SK-N-SH treated with all-trans-retinoic acid at 6 μM for 48 hours (cell line): ENCODE data around the gene IL17B.

ENCODE experiments used
- ATAC-seq: fragments of 200-7000 bp; cut with Tn5 transposase; 3 replicates; pipeline ENCODE4 v1.9.1; 2020; ENCODE audit warnings: mild to moderate bottlenecking, moderate library complexity
- ARNTL ChIP-seq: fragments of 450-650 bp; formaldehyde crosslinking; IDR thresholded peaks from 2 replicates; pipeline ENCODE4 v1.5.0; 2020; ENCODE audit warnings: low read depth, mild to moderate bottlenecking, moderate library complexity, borderline replicate concordance
- BACH2 ChIP-seq: fragments of 250-450 bp; sonication (Bioruptor Pico); IDR thresholded peaks from 2 replicates; pipeline ENCODE4 v1.9.0; 2021; ENCODE audit warnings: mild to moderate bottlenecking, borderline replicate concordance
- CSDC2 ChIP-seq: fragments of 250-450 bp; sonication (Bioruptor Pico); IDR thresholded peaks from 2 replicates; pipeline ENCODE4 v1.5.0; 2020; ENCODE audit warnings: mild to moderate bottlenecking, moderate library complexity
- ESRRG ChIP-seq: fragments of 250-450 bp; sonication (Bioruptor Pico); IDR thresholded peaks from 2 replicates; pipeline ENCODE4 v1.6.1; 2021; ENCODE audit warnings: mild to moderate bottlenecking
- GLIS3 ChIP-seq: fragments of 250-450 bp; sonication (Bioruptor Pico); IDR thresholded peaks from 2 replicates; pipeline ENCODE4 v1.5.0; 2020; ENCODE audit warnings: mild to moderate bottlenecking, moderate library complexity
- ISL1 ChIP-seq: fragments of 250-450 bp; sonication (Bioruptor Pico); IDR thresholded peaks from 2 replicates; pipeline ENCODE4 v2.1.2; 2022; ENCODE audit warnings: mild to moderate bottlenecking, moderate library complexity
- OSR1 ChIP-seq: fragments of 250-450 bp; sonication (Bioruptor Pico); IDR thresholded peaks from 2 replicates; pipeline ENCODE4 v1.8.0; 2022; ENCODE audit warnings: moderate library complexity, mild to moderate bottlenecking, inconsistent platforms
- PPARA ChIP-seq: fragments of 250-450 bp; sonication (Bioruptor Pico); IDR thresholded peaks from 2 replicates; pipeline ENCODE4 v1.5.0; 2020; ENCODE audit warnings: mild to moderate bottlenecking, borderline replicate concordance
- SNAI2 ChIP-seq: fragments of 250-450 bp; sonication (Bioruptor Pico); IDR thresholded peaks from 2 replicates; pipeline ENCODE4 v1.5.0; 2020; ENCODE audit warnings: mild to moderate bottlenecking, moderate library complexity
- TCF4 ChIP-seq: fragments of 250-450 bp; sonication (Bioruptor Pico); IDR thresholded peaks from 2 replicates; pipeline ENCODE4 v1.8.0; 2021; ENCODE audit warnings: mild to moderate bottlenecking, moderate library complexity, borderline replicate concordance
- TOX ChIP-seq: fragments of 250-450 bp; sonication (Bioruptor Pico); IDR thresholded peaks from 2 replicates; pipeline ENCODE4 v1.8.0; 2021; ENCODE audit warnings: mild to moderate bottlenecking, moderate library complexity, borderline replicate concordance
- ZC3H10 ChIP-seq: fragments of 250-450 bp; sonication (Bioruptor Pico); IDR thresholded peaks from 2 replicates; pipeline ENCODE4 v1.5.1; 2021; ENCODE audit warnings: mild to moderate bottlenecking, moderate library complexity
- ZFP3 ChIP-seq: fragments of 250-450 bp; sonication (Bioruptor Pico); IDR thresholded peaks from 2 replicates; pipeline ENCODE4 v1.5.0; 2020; ENCODE audit warnings: mild to moderate bottlenecking, moderate library complexity
- ZFP30 ChIP-seq: fragments of 450-650 bp; formaldehyde crosslinking; IDR thresholded peaks from 2 replicates; pipeline ENCODE4 v1.5.0; 2022; ENCODE audit warnings: mild to moderate bottlenecking, moderate library complexity
- ZNF565 ChIP-seq: fragments of 450-650 bp; formaldehyde crosslinking; conservative IDR thresholded peaks from 2 replicates; pipeline ENCODE4 v1.5.0; 2020; ENCODE audit warnings: low read depth, mild to moderate bottlenecking, moderate library complexity
- ZNF70 ChIP-seq: fragments of 450-650 bp; formaldehyde crosslinking; IDR thresholded peaks from 2 replicates; pipeline ENCODE4 v1.5.0; 2020; ENCODE audit warnings: mild to moderate bottlenecking, moderate library complexity
- ZNF8 ChIP-seq: fragments of 450-650 bp; formaldehyde crosslinking; IDR thresholded peaks from 2 replicates; pipeline ENCODE4 v1.5.0; 2020; ENCODE audit warnings: mild to moderate bottlenecking, moderate library complexity
- TF ChIP-seq, protein P1 (sequence below): fragments of 250-450 bp; sonication (Bioruptor Pico); IDR thresholded peaks from 2 replicates; pipeline ENCODE4 v1.5.0; 2020; ENCODE audit warnings: mild to moderate bottlenecking, moderate library complexity
- TF ChIP-seq, protein P2 (sequence below): fragments of 250-450 bp; sonication (Bioruptor Pico); IDR thresholded peaks from 2 replicates; pipeline ENCODE4 v1.8.0; 2021; ENCODE audit warnings: low read depth, mild to moderate bottlenecking, moderate library complexity, borderline replicate concordance
- TF ChIP-seq, protein P3 (sequence below): fragments of 250-450 bp; sonication (Bioruptor Pico); IDR thresholded peaks from 2 replicates; pipeline ENCODE4 v1.8.0; 2020; ENCODE audit warnings: mild to moderate bottlenecking, moderate library complexity, borderline replicate concordance
- TF ChIP-seq, protein P4 (sequence below): fragments of 250-450 bp; sonication (Bioruptor Pico); IDR thresholded peaks from 2 replicates; pipeline ENCODE4 v1.5.1; 2020; ENCODE audit warnings: low read depth, mild to moderate bottlenecking, moderate library complexity

IL17B gene

DNA sequence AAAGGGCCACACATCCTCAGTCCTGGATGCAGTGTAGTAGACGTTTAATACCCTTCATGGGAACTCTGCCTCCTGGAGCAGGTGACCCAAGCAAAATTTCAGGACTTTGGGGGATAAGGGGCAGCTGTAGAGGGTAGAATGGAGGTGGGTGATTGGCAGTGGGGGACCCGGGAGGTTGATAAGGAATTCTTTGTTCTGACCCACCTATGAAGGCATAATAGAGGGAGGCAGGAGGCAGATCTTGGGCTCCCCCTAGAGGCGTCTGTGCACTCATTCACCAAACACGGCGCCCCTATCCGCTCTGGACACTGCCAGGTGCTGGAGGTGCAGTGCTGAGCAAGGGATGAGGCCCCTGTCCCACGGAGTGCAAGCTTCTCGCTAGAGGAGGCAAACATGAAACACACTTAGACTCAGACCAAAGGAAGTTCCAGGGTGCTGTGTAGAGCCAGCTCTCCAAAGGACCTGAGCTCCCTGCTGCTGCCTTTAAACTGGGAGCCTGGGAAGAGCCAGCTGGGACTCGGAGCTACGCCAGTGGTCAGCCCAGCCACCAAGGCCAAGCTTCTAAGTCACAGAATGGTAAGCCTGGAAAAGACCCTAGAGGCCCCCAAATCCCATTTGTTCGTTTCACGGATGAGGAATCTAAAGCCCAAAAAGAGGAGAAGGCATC is 7.7 kb downstream of the IL17B start:
- ATAC-seq: peak; percentile 91

DNA sequence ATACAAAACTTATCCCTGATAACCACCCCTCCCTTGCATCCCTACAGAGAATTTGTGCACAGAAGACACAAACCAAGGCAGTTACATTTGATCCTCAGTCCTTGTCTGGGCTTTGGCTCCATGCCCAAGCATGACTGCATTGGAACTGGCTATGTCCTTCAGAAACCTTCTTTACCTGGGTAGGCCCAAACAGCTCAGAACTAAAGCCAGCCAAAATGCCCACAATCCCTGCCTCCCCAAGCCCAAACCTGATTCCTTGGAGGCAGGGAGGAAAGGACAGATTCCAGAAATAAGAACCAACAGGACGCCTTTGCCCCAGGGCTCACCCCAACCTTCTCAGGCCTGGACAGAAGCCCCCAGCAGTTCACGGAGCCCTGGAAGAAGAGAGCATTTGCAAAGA is 8.2 kb downstream of the IL17B start:
- TF ChIP-seq ZFP30 (CRISPR knock-in tag): no peak
- ATAC-seq: no peak

More for the DNA sequence above, 7.7 kb downstream of the IL17B start:
- no peak for TF ChIP-seq ESRRG (CRISPR knock-in tag)
- TF ChIP-seq, protein P1, sequence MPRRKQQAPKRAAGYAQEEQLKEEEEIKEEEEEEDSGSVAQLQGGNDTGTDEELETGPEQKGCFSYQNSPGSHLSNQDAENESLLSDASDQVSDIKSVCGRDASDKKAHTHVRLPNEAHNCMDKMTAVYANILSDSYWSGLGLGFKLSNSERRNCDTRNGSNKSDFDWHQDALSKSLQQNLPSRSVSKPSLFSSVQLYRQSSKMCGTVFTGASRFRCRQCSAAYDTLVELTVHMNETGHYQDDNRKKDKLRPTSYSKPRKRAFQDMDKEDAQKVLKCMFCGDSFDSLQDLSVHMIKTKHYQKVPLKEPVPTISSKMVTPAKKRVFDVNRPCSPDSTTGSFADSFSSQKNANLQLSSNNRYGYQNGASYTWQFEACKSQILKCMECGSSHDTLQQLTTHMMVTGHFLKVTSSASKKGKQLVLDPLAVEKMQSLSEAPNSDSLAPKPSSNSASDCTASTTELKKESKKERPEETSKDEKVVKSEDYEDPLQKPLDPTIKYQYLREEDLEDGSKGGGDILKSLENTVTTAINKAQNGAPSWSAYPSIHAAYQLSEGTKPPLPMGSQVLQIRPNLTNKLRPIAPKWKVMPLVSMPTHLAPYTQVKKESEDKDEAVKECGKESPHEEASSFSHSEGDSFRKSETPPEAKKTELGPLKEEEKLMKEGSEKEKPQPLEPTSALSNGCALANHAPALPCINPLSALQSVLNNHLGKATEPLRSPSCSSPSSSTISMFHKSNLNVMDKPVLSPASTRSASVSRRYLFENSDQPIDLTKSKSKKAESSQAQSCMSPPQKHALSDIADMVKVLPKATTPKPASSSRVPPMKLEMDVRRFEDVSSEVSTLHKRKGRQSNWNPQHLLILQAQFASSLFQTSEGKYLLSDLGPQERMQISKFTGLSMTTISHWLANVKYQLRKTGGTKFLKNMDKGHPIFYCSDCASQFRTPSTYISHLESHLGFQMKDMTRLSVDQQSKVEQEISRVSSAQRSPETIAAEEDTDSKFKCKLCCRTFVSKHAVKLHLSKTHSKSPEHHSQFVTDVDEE (CRISPR knock-in tag): no peak
- TF ChIP-seq ZFP3: no peak
- no peak for TF ChIP-seq ZNF565 (CRISPR knock-in tag)
- TF ChIP-seq, protein P2, sequence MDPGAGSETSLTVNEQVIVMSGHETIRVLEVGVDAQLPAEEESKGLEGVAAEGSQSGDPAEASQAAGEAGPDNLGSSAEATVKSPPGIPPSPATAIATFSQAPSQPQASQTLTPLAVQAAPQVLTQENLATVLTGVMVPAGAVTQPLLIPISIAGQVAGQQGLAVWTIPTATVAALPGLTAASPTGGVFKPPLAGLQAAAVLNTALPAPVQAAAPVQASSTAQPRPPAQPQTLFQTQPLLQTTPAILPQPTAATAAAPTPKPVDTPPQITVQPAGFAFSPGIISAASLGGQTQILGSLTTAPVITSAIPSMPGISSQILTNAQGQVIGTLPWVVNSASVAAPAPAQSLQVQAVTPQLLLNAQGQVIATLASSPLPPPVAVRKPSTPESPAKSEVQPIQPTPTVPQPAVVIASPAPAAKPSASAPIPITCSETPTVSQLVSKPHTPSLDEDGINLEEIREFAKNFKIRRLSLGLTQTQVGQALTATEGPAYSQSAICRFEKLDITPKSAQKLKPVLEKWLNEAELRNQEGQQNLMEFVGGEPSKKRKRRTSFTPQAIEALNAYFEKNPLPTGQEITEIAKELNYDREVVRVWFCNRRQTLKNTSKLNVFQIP: no peak
- TF ChIP-seq ISL1 (CRISPR knock-in tag): no peak
- TF ChIP-seq PPARA (CRISPR knock-in tag): no peak
- no peak for TF ChIP-seq ZNF70 (CRISPR knock-in tag)
- TF ChIP-seq SNAI2: no peak
- TF ChIP-seq, protein P3, sequence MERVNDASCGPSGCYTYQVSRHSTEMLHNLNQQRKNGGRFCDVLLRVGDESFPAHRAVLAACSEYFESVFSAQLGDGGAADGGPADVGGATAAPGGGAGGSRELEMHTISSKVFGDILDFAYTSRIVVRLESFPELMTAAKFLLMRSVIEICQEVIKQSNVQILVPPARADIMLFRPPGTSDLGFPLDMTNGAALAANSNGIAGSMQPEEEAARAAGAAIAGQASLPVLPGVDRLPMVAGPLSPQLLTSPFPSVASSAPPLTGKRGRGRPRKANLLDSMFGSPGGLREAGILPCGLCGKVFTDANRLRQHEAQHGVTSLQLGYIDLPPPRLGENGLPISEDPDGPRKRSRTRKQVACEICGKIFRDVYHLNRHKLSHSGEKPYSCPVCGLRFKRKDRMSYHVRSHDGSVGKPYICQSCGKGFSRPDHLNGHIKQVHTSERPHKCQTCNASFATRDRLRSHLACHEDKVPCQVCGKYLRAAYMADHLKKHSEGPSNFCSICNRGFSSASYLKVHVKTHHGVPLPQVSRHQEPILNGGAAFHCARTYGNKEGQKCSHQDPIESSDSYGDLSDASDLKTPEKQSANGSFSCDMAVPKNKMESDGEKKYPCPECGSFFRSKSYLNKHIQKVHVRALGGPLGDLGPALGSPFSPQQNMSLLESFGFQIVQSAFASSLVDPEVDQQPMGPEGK (CRISPR knock-in tag): no peak
- TF ChIP-seq ZFP30 (CRISPR knock-in tag): no peak
- no peak for TF ChIP-seq GLIS3
- TF ChIP-seq, protein P4, sequence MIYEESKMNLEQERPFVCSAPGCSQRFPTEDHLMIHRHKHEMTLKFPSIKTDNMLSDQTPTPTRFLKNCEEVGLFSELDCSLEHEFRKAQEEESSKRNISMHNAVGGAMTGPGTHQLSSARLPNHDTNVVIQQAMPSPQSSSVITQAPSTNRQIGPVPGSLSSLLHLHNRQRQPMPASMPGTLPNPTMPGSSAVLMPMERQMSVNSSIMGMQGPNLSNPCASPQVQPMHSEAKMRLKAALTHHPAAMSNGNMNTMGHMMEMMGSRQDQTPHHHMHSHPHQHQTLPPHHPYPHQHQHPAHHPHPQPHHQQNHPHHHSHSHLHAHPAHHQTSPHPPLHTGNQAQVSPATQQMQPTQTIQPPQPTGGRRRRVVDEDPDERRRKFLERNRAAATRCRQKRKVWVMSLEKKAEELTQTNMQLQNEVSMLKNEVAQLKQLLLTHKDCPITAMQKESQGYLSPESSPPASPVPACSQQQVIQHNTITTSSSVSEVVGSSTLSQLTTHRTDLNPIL (CRISPR knock-in tag): no peak
- TF ChIP-seq OSR1: no peak
- no peak for TF ChIP-seq BACH2 (CRISPR knock-in tag)
- TF ChIP-seq TOX (CRISPR knock-in tag): no peak
- TF ChIP-seq ZNF8 (CRISPR knock-in tag): no peak
- TF ChIP-seq CSDC2 (CRISPR knock-in tag): no peak

DNA sequence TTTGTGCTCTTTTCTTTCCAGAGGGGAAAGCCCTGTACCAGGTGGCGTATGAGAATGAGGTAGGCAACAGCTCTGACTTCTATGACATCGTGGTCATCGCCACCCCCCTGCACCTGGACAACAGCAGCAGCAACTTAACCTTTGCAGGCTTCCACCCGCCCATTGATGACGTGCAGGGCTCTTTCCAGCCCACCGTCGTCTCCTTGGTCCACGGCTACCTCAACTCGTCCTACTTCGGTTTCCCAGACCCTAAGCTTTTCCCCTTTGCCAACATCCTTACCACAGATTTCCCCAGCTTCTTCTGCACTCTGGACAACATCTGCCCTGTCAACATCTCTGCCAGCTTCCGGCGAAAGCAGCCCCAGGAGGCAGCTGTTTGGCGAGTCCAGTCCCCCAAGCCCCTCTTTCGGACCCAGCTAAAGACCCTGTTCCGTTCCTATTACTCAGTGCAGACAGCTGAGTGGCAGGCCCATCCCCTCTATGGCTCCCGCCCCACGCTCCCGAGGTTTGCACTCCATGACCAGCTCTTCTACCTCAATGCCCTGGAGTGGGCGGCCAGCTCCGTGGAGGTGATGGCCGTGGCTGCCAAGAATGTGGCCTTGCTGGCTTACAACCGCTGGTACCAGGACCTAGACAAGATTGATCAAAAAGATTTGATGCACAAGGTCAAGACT is 11.0 kb downstream of the IL17B start:
- no peak for ATAC-seq
- TF ChIP-seq BACH2 (CRISPR knock-in tag): no peak
- no peak for TF ChIP-seq SNAI2
- no peak for TF ChIP-seq ZFP30 (CRISPR knock-in tag)
- no peak for TF ChIP-seq ZFP3
- no peak for TF ChIP-seq ZC3H10 (CRISPR knock-in tag)
- TF ChIP-seq, protein P1 (CRISPR knock-in tag): no peak
- TF ChIP-seq OSR1: no peak
- no peak for TF ChIP-seq TCF4
- TF ChIP-seq GLIS3: no peak
- TF ChIP-seq ZNF8 (CRISPR knock-in tag): no peak
- no peak for TF ChIP-seq CSDC2 (CRISPR knock-in tag)
- TF ChIP-seq ARNTL (CRISPR knock-in tag): no peak
- TF ChIP-seq ISL1 (CRISPR knock-in tag): no peak
- TF ChIP-seq, all 23 proteins: peak for 0
